WTC11 (cell line): ENCODE measurements around the gene FHIT.

Experiments
- RELA ChIP-seq: sonication (generic); formaldehyde crosslinking; IDR thresholded peaks from 2 replicates; pipeline ENCODE4 v1.8.1; 2022; ENCODE audit warnings: missing genetic modification reagents, mild to moderate bottlenecking, borderline replicate concordance
- SP1 ChIP-seq: sonication (generic); formaldehyde crosslinking; conservative IDR thresholded peaks from 2 replicates; pipeline ENCODE4 v1.8.1; 2022; ENCODE audit warnings: missing genetic modification reagents
- ZBTB21 ChIP-seq: sonication (generic); formaldehyde crosslinking; IDR thresholded peaks from 2 replicates; pipeline ENCODE4 v1.8.1; 2023; ENCODE audit warnings: mild to moderate bottlenecking, missing genetic modification reagents, borderline replicate concordance
- TF ChIP-seq, protein P1 (sequence below): fragments of 200-600 bp; IDR thresholded peaks from 2 replicates; pipeline ENCODE4 v1.8.0; 2022; ENCODE audit warnings: antibody characterized with exemption

DNA sequence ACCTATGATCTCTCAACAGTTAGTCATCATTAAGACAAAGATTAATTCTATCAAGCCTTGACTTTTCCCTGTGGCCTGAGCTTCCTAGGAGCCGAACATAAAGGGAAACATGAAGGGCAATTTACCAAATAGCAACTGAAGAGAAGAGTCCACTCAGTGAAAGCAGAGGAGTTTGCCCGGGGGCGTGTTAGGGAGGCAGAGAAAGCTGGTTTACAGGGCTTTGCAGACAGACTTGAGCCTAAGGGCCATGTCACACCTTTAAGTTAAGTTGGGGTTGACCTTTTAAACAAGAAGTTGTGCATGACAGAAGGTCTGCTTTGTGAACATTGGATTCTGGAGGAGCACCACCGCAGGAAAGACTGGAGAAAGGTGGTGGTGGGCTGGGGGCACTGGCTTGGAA, 1499.6 kb downstream of the FHIT start:
- TF ChIP-seq, protein P1, sequence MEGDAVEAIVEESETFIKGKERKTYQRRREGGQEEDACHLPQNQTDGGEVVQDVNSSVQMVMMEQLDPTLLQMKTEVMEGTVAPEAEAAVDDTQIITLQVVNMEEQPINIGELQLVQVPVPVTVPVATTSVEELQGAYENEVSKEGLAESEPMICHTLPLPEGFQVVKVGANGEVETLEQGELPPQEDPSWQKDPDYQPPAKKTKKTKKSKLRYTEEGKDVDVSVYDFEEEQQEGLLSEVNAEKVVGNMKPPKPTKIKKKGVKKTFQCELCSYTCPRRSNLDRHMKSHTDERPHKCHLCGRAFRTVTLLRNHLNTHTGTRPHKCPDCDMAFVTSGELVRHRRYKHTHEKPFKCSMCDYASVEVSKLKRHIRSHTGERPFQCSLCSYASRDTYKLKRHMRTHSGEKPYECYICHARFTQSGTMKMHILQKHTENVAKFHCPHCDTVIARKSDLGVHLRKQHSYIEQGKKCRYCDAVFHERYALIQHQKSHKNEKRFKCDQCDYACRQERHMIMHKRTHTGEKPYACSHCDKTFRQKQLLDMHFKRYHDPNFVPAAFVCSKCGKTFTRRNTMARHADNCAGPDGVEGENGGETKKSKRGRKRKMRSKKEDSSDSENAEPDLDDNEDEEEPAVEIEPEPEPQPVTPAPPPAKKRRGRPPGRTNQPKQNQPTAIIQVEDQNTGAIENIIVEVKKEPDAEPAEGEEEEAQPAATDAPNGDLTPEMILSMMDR, result no peak
- TF ChIP-seq RELA (CRISPR knock-in tag) (no peak), ZBTB21 (no peak), SP1 (CRISPR knock-in tag) (no peak)
